HG03575 (cell line): Measurements from ENCODE around the gene SYT9.

ENCODE experiments used
- ATAC-seq: cut with Tn5 transposase; IDR thresholded peaks from one replicate; pipeline ENCODE4 v1.9.1; 2021; ENCODE audit not compliant: unreplicated experiment, insufficient number of reproducible peaks, low FRiP score; ENCODE audit errors: extremely low read depth

SYT9 gene

DNA sequence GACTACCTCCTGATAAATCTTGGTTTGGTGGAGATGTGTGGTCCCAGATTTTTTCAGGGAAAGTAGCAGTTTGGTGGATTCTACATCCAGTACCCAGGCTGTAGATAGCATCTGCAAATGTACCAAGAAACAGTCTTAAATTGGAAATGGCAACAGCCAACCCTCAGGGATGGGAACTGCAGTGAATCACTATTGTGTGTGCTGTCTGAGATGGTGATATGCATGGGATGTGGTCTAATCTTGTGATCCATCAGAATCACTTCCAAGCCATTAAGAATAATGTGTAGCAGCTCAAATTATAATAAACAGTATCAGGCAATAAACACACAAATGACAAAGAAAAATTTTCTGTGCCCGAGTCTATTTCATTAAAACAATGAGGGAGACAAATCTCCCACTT lies 237.0 kb downstream of the SYT9 start:
- ATAC-seq, result no peak

DNA sequence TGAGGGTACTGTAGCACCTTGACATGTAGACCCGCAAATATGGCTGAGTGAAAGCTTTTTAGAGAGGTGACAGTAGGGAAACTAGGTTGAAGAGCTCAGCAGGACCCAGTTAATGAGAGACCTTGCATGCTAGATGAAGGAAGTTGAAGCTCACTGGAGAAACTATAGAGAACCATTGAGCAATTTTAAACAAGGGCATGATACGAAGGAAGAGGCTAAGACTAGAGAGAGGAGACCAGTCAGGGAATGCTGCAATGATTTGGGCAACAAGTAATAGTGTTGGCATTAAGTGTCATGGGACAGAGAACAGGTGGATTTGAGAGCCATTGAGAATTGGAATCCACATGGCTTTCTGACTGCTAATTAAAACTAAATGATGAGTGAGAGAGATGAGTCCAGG lies 237.7 kb downstream of the SYT9 start:
- ATAC-seq, result no peak

DNA sequence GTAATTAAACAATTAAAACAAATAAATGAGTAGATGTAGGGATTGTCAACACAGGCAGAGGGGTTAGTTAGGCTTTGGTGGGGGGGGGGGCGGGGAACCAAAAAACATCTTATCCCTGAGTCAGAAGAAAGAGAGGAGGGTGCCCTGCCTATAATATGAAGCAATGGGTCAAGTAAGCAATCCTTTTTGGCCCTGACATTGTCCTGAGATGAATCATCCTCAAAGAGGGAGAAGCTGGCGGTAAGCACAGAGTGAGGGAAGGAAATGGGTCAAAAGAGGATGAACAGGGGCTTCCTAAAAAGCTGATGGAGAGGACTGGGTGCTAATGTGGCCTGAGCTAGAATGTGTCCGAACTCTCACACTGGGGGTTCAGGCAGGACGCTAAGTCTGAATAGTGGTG lies 238.3 kb downstream of the SYT9 start:
- ATAC-seq, result no peak

DNA sequence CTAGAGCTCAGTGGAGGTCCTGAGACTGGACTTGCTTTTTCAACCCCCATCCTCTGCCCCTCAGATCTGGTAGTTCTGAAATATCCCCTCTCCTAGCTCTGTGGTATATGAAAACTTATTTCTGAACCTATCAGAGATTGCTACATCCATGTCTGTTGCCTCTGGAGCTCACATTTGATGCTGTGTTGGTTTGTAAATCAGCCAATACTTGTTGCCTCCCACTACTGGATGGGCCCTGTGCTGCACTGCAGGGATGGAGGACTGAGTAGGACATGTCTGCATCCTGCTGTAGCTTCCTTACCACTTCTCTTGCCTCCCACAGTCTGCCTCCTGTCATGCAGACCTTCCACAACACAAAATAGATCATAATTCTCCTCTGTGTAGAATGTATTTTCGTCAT lies 238.8 kb downstream of the SYT9 start:
- ATAC-seq, result no peak

DNA sequence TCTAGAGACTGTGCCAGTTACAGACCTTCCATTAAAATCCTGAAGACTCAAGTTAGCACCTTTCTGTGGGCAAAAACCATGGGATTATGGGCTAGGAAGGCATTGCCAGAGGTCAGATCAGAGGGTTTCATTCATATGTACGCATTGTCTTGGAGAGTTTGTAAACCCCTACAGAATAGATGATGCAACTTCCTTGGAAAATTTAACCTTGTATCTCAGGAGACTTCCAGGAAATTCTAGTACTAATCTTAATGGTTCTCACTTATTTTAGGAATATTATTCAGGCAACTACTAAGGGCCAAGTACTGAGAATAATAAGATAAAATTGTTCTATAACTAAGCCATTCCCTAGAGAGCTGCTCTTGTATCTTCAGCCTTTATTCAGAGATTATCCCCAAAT lies 240.5 kb downstream of the SYT9 start:
- no peak for ATAC-seq

DNA sequence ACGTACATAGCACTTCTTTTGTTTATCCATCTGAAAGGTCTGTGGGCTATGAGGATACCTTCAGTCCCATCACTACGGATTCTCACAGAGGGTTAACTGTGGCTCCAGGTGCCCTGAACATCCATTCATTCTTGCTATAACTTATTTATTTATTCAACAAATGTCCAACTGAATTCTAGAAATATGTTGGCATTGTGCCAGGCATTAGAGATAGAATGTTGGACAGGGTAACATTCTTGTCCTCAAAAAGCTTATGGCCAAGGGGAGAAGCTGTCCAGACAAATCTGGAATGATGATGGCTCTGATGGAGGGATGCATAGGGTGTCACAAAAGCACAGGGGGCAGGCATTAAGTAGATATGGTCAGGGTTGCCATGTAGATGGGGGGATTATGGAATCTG lies 242.0 kb downstream of the SYT9 start:
- ATAC-seq, result no peak

DNA sequence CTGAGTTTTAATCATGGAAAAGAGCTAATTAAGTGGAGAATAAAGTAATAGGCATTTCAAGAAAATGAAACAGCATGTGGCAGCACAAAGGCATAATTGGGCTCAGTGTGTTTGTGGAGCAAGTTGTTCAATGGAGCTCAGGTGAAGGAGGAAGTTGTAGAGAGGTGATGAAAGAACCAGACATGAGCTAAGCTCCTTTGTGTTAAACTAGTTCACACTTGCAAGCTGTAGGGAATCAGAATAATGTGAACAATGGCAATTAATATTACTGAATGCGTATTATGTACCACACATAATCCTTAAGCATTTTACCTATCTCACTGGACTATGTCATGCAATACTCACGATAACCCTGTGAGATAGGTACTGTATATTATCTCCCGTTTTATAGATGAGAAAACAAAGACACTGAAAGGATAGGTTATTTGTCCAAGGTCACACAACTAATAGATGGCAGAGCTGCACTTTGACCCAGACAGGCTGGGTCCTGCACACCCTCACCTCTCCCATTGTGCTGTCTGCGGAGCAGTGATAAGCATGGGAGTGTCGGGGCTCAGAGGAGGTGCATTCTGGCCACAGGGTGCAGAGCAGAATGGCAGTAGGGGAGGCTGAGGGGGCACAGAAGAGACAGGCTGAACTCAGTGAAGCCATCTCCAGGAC lies 242.5 kb downstream of the SYT9 start:
- no peak for ATAC-seq

DNA sequence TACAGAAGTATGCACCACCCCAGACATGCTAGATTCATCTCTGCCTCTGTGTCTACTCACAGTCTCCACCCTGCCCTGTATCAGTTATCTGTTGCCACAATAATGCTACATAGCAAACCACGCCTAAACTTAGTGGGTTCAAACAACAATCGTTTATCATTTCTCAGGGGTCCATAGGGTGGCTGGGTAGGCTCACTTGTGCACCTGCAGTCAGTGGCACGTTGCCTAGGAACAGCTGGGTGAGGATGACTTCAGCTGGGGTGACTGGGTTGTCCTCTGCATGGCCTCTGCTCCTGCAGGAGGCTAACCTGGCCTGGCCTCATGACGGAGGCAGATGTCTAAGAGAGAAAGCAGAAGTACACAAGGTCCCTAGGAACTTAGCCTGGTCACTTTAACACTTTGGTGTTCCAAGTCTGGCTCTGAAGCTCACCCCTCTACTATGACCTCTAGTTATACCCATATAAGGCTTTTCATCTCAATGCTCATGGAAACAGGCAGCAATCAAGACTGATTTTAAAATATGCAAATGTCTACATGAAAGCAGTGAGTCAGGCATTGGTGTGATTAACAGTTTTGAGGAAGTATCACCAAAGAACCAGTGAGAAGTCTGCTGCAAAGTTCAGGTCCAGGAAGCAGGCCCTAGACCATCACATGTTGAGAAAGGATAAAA lies 244.3 kb downstream of the SYT9 start:
- peak; percentile 87 for ATAC-seq

DNA sequence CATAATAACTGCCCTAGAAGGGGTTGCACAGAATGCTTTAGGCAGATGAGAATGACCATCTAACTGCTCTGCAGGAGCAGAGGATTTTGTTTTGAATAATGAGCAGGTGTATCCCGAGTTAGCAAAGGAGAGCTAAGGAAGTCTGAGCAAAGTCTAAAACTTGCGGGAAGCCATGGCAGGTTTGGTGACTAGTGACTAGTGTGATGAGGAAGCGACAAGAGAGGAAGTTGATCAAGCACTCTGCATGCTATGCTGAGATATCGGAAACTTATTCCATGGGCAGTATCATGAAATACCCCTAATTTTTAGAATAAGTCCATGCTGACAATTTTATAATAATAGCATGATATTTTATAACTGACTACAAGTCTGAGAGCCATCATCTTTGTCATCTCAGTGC lies 246.5 kb downstream of the SYT9 start:
- no peak for ATAC-seq

DNA sequence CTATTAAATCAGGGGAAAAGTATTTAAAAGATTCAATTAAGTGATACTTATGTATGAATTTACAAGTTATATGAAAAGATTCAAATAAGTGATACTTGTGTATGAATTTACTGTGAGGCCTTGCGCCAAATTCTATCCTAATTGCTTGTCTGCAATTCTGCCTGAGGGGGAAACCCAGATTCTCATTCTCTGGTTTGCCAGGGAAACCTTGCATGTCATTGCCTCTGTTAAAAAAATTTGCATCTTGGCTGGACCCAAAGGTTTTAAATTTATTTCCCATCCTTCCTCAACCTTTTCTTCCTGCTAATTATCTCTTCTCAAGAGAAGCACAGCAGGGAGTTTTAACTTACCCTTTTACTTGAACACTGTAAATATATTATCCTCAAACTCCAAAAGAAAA lies 247.4 kb downstream of the SYT9 start:
- no peak for ATAC-seq

DNA sequence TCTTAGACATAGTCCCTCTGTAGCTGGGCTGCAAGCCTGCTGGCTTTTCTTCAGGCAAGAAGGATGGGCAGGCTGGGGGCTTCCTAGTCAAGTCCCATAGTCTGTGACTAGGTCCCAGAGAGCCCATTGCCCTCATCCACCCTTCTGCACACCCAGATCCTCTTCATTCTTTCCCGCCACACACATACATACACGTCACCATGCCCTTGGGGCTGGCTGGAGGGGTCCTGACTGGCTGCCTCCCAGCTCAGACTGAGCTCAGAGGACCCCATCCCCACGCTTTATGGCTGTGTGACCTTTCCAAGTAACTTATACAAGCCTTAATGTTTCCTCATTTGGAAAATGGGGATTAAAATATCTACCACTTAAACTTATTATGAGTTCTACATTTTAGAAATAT lies 248.5 kb downstream of the SYT9 start:
- ATAC-seq, result no peak

DNA sequence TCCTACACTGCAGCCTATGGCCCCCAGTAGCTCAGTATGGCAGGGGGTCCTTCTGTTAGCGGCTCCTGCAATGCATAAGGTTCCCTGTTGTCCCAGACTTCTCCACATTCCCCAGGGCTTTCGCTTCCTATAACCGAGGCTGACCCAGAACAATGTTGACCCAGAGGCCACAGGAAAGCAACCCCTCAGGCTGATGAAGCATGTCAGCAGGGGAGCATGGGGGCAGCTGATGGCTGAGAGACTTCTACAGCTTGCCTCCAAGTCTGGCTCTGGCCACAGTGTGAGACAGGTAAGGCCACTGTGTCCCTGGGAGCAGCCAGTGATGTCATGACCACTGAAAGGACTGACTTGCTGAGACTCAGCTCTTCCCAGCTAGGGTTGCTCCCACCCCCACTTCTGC lies 249.5 kb downstream of the SYT9 start:
- no peak for ATAC-seq

DNA sequence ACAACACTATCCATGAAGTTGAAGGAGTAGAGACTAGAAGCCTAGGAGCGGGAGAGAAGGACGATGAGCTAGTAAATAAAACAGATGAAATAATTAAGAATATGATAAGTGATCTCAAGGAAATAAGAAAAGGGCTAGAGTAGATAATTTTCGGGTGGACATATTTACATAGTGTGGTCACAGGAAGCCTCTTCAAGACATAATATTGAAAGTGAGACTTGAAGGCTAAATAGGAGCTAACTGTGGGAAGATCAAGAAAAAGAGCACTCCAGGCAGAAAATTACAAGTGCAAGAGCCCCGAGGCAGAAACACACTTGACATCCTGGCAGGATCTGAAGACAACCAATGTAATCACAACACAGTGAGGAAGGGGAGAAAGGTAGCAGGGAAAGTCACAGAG lies 250.2 kb downstream of the SYT9 start:
- ATAC-seq, result no peak

DNA sequence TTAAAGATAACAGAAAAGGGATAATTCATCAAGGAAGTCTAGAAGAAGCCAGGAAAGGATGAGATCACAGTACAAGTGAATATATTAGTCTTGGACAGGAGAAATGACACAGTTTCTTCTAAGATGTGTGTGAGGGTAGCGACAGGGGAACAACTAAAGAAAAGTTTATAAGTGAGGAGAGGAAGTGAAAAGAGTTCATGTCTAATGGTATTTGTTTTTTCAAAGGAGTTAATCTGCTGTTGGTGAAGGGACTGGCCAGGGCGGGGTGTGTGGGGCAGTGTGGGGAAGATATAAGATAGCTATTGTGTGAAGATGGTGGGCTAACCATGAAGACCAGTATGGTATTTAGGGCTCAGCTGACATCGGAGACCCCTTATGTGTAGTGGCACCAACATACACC lies 254.5 kb downstream of the SYT9 start:
- ATAC-seq, result no peak

DNA sequence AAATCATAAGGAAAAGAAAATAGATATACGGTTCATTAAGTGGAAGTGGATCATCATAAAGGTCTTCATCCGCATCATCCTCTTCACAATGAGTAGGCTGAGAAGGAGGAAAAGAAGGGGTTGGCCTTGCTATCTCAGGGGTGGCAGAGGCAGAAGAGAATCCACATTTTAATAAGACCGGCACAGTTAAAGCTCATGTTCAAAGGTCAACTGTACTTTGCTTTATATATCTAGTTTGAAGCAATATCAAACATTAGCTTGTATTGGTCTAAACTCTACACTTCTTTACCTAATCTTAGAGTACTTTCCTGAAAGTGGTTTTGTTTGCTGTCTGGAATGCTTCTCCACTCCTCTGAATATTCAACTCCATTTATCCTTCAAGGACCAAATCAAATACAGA lies 256.4 kb downstream of the SYT9 start:
- ATAC-seq, result no peak

DNA sequence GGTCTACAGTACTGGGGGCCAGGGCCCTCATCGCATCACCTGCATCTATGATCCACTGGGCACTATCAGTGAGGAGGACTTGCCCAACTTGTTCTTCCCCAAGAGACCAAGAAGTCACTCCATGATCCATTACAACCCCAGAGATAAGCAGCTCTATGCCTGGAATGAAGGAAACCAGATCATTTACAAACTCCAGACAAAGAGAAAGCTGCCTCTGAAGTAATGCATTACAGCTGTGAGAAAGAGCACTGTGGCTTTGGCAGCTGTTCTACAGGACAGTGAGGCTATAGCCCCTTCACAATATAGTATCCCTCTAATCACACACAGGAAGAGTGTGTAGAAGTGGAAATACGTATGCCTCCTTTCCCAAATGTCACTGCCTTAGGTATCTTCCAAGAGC lies 258.3 kb downstream of the SYT9 start:
- ATAC-seq, result no peak

DNA sequence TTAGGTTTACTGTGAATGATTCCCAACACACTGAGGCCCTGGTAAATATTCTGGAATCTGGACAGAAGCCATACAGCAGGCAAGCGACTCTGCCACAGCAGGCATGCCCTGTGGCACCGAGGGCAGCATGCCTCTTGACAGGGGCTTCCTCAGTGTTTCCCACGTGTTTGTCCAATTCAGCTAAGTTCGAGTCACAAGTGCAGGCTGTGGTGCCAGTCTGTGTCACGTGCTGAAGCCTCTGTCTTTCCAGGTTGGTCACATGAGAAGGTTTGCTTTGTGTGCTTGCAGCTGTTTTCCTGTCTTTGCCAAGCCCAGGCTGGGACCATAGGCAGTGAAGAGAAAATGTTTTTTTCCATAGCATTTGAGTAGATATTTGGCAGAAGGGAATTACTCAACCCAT lies 259.7 kb downstream of the SYT9 start:
- no peak for ATAC-seq

DNA sequence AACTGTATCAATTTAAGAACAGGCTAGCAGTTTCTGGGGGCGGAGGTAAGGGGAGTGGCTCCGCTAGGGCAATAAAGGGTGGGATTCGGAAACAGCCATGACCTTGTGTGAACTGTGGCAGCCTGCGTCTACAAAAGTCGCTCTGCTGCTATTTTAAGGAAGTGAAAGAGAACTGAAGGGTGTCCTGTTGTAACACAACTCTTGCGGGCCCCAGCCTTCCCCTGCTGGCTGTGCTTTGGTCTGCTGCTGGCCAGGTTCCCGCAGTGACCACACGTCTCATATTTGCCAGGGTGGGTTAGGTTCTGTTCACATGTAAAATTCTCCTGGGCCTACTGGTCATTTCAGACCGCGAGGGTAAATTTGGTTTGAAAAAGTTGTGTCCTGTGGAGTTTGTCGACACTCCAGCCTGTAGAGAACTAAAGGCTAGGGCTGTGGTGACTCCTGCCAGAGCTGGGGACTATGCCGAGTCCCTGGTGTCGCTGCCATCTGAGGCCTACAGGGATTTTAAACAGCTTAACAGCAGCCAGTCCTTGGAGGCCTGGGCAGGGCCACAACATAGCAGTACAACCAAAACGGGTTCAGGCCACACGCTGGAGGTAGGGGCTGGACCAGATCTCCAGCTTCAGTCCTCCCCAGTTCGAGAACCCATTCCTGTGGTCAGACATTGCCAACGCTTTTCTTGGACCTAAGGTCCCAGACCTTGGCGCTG lies 261.0 kb downstream of the SYT9 start:
- peak; percentile 67 for ATAC-seq

DNA sequence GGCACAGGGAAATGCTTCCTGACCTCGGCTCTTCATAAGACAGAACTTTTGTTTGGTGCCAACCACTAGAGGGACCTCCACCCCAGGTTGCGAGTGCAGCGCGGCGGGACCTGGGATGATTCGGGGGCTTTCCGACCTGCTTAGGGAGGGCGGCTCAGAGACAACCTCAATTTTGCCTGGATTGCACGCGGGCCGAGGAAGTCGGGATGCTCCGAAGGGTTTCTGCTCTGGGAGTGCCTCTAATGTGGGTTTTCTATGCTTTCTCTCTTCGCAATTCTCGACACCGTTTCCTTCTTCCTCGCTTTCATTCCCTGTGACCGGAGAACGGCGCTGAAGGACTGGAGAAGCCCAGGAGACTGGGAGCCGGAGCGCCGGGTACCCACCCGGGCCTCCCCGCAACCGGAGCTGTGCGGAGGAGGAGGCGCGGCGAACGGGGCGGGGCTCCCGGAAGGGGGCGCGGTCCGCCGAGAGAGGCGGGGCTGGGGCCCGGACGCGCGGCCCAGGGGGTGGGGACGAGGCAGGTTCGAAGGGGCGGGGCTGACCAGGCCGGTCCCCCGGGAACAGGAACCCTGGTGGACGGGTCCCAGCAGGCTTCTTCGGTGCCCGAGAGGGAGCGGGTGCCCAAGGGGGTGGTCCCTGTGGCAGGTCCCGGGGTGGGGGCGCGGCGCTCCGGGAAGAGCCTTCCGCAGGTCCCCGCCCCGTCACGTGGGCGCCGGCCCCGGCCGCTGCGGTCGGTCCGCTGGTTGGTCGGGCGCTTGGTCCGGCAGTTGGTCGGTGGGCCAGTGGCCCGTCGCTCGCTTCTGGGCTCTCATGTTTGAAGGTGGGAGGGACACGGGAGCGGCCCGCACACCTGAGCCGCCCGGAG lies 261.8 kb downstream of the SYT9 start, which contains the start of gene PPFIBP2:
Gene PPFIBP2 (plus strand): TSS at position 766 of the 865 bp plus-strand sequence. CDS start 35,477 bp downstream, outside the sequence.
- peak; percentile 26 for ATAC-seq
